ENCODE measurements around the gene EDIL3.
"Not testable (repeated sequence)": the region's sequence is repeated elsewhere in the genome, so short reads cannot be mapped to it uniquely, and the experiment has no call there.

DNA sequence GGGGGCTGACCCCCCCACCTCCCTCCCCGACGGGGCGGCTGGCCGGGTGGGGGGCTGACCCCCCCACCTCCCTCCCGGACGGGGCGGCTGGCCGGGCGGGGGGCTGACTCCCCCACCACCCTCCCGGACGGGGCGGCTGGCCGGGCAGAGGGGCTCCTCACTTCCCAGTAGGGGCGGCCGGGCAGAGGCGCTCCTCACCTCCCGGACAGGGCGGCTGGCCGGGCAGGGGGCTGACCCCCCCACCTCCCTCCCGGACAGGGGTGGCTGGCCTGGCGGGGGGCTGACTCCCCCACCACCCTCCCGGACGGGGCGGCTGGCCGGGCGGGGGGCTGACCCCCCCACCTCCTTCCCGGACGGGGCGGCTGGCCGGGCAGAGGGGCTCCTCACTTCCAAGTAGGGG, 72.4 kb downstream of the EDIL3 start:
- TF ChIP-seq, protein P1, sequence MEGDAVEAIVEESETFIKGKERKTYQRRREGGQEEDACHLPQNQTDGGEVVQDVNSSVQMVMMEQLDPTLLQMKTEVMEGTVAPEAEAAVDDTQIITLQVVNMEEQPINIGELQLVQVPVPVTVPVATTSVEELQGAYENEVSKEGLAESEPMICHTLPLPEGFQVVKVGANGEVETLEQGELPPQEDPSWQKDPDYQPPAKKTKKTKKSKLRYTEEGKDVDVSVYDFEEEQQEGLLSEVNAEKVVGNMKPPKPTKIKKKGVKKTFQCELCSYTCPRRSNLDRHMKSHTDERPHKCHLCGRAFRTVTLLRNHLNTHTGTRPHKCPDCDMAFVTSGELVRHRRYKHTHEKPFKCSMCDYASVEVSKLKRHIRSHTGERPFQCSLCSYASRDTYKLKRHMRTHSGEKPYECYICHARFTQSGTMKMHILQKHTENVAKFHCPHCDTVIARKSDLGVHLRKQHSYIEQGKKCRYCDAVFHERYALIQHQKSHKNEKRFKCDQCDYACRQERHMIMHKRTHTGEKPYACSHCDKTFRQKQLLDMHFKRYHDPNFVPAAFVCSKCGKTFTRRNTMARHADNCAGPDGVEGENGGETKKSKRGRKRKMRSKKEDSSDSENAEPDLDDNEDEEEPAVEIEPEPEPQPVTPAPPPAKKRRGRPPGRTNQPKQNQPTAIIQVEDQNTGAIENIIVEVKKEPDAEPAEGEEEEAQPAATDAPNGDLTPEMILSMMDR (optimal IDR thresholded peaks at IDR 0.05 in 1 of 3, IDR thresholded peaks at IDR 0.05 in 1 of 3, conservative IDR thresholded peaks at IDR 0.05 in 1 of 3; ENCODE audit: extremely low read depth in 1 of 3, insufficient read depth in 2 of 3, low read length in 3 of 3), result not testable (repeated sequence)
- not testable (repeated sequence) for TF ChIP-seq EZH2 (IDR thresholded peaks at IDR 0.05; ENCODE audit: low read length)

All from keratinocyte (primary cell).